Limb (tissue), 2 donors: Measurements from ENCODE around the gene TUSC7.

Experiments
- DNase-seq, 2 donors: peaks; one replicate each; pipeline ENCODE4 v3.0.0-alpha.2; 2016; ENCODE audit errors: extremely low spot score in 2 of 2

The TUSC7 gene

DNA sequence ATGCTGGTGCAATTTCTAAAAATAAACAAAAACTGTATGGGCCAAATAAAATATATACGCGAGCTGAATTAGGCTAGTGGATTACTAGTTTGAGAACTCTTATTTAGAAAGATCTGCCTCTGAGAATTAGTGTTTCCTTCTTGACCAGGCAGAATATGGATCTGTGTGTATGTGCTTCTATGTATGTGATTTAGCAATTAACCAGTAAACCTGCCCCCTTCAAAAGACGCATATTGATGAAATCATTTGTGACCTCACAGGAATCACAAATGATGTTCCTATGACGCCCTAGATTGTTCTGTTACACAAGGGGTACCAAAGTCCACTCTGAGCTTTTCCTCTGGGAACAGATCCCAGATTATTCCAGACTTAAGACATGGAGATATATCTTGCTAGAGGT is at the start of gene TUSC7:
TSS of gene TUSC7 (plus strand) at position 301 of the 400 bp plus-strand sequence.
- DNase-seq: no peak

DNA sequence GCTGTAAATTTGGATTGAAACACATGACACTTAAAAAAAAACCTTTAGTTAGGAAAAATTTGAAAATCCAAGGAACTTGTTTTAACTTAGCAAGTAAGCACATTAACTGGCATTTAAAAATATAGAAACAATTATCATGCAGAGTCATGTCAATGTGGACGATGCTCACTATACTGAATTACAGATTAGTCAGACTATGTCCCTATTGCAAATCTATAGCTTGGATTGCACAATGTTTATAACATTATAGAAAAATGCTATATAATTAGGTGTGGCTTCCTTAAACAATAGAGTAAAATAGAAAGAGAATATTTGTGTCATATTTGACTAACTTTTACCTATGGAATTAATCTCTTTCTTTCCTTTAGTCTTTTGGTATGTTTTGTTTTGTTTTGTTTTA is 48.4 kb upstream of the TUSC7 start:
- DNase-seq: no peak

DNA sequence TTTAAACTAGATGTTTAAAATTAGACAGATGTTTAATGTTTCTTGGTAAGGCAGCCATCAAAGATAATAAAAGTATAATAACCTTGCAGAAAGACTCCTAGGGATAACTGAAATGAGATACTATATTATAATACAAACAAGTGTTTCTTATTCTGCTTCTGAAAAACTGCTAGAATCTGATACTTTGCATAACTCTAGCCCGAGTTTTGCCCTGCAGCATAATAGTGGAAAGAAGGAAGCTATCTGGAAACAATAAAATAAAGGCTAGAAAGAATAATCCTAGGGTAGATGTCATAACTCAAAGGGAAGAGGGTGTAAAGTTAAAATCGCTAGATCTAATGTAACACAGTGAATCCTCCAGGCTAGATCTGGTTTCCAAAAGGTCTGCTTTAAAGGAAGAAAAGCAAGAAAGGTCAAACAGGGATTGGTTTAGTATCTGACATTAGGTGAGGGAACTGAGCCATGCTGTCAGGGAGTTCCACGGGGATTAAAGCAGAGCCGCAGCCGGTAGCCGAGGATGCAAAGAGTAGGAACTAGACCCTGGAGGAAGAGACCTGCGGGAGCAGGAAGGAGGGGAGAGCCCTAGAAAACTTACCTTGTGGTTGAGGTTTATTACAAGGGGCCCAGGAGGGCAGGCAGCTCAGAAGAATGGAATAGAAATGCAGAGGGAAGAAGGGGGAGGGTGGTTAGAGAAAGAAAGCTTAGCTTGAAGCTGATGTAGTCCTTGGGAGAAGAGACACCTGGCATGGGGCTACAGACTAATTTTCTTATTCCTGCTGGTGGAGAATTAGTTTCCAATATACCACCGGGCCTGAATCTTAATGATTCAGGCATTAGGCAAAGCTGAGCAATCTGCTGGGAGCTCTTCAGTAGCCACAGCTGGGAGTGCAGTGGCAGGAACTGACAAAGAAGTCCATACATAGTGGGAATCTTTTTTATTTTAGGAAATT is 46.1 kb upstream of the TUSC7 start:
- DNase-seq: no peak

DNA sequence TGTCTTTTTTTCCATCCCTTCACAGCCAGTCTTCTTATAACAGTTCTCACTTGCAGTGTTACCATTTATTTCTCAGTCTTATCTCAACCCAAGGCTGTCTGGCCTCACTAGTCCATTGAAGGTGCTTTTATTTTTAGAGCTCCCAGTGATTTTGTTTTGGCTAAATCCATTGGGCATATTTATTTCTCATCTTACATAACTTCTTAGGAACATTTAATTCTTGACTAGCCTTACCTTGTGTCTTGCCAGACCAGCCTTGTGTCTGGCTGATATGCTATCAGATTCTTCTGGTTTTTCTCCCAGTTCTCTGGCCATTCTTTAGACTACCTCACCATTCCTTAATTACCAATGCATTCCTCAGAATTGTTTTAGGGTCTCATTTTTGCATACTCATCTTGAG is 42.3 kb upstream of the TUSC7 start:
- DNase-seq: no peak

DNA sequence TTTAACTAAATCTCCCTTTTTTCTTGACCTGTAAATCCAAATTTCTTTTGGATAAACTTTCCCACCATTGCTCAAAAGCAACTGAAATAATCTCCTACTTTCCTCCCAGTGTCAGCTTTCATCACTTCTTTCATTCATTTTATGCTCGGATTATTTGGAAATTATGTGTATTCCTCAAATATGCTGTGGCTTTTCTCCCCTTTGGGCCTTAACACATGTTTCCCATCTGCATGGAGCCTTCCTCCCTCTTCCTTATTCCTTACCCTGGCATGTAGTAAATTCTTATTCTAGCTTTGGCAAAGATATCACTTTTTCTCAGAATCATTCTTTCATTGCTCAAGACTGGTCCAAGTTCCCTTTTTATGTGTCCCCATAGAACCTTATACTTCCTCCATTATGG is 41.8 kb upstream of the TUSC7 start:
- no peak for DNase-seq

DNA sequence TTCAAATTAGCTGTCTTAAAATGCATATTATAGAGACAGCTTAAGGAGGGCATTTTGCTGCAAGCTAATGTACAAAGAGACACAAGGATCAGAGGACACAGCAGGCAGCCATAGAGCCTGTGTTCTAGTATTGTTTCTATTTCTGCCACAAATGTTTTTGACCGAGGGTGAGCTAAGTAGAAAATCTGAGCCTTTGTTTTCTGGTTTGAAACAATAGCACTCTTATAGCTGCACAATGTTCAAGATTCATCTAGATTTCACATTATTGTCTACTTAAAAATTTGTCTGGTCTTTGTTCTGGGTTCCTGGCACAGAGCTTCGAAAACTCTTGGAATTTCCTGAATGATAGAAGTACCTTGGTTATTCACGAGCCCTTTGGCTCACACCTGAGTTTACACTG is 40.0 kb upstream of the TUSC7 start:
- DNase-seq: no peak

DNA sequence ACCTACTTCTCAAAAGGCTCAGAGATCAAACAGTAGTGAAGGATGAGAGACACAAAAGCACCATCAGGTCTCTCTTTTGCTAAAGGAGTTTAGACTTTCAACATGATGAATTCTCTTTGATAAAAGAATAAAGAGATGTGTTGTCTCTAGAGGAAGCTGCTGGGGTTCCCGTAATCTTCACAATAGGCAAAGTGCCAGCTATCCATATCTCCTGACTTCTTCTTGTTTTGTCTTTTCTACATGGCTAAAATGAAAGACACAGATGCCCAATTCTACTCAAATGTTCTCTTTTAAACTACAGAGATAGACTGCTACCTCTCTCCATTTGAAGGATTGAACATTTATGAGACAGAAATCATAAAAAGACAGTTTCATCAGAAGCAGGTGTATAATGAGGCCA is 38.4 kb upstream of the TUSC7 start:
- DNase-seq: no peak

DNA sequence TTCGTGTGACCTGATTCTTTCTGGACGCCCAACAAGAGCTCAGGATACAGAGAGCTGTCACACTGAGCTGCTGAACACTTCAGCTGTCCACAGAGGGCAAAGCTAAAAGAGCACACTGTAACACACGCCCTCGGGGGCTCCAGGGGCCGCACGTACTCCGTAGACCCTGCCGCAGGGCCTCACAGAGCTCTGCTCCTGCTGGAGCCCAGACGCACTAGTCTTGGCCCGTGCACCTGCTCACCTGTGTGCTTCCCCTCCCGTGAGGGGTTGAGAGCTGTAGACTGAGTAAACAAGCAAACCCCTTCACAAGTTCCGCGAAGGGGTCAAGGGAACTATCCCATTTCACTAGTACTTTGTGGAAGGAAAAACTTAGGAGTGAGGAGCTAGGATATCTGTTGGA is 30.7 kb upstream of the TUSC7 start:
- DNase-seq: no peak

DNA sequence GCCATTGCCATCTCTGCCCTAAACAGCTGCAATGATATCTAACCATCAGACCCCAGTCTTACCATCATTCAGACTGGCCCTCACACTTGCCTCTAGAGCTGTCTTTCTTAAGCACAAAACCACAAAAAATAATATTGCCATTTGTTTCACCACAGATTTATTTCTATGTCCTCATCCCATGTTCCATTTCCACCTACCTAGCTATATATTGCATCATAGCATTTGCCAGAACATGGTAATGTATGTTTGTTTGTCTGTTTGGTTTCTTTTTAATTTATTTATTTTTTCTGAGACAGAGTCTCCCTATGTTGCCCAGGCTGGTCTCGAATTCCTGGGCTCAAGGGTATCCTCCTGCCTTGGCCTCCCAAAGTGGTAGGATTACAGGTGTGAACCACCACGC is 18.5 kb upstream of the TUSC7 start:
- DNase-seq: no peak

DNA sequence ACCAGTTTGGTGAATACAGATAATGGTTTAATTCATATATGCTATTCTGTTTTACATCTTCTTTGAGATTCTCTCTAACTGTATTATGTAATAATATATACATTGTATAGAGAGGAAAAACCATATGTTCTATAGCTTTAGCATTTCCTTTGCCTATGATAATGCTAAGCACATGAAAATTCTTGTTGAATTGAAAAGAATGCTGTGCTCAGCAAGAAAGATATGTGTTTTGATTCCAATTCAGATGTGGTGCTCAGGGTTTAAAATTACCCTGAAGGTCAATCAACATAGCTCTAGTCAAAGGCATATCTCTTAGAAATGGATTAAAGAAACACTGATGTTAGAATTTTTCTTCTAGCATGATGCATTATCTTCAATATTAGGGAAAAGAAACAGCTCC is 8.5 kb upstream of the TUSC7 start:
- DNase-seq: no peak

DNA sequence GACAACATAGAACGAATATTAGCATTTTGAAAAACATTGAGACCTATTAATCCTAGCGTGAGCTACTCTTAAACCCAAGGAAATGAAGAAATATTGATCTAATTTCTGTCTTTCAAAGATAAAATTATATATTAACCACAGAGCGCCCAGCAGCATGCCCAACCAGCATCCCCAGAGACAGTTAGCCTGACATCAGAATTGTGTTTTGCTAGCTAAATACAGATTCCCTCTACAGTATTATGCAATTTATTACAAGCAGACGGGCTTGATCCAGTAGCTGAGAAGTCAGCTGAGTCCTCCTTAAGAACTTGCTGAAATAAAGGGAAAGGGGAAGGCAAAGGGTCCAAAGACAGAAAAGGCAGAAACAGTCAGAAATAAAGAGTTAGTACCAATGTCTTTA is 7.2 kb upstream of the TUSC7 start:
- no peak for DNase-seq

DNA sequence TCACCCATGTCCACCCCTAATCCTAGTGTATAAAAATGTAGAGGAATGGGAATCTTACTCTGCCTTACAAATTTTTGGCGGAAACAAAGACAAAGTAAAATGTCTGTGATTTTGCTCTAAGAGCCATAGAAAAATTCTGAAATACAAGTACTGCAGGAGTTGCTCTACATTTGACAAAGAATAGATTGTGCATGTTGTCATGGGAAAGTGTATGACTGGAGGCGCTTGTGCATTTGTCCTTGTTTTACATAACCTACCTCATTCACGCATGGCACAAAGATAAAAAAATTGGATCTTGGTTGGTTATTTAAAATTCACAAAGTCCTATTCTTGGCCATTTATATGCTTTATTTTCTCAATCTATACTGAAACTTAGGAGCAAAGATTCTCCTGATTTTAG is 2.0 kb upstream of the TUSC7 start:
- no peak for DNase-seq

DNA sequence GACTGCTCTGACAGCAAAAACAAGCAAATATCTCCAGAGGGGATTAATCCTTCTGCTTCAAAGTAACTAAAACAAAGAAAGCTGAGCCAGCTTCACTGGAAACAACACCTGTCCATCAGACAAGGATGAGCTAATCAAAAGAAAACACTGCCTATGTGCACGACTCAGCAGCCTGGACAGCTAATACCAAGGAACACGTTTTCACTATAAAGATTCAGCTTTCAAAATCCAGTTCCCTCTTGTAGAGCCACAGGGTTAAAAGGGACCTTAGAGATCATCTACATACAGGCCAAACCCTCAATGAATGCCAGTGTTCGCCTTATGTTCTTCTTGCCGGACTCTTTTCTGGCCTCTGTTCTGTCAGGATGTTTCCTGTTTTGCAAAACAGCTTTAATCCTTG is 6.9 kb downstream of the TUSC7 start:
- no peak for DNase-seq

DNA sequence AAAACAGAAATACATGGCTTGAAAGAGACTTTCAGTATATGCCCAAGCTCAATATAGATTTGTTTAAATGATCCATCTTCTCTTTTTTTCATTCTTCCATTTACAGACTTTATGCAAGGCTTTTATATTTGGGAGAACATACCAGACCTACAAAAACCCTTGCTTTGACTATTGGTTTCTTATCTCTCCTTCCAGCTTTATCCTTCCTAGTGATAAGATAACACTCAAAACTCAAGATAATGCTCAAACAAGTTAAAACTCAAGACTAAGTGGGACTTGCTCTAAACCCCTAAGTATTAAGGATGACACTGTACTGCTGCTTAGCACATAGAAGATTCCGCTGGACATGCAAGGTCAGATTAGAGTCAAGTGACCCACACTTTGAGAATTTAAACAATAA is 8.0 kb downstream of the TUSC7 start:
- DNase-seq: no peak

DNA sequence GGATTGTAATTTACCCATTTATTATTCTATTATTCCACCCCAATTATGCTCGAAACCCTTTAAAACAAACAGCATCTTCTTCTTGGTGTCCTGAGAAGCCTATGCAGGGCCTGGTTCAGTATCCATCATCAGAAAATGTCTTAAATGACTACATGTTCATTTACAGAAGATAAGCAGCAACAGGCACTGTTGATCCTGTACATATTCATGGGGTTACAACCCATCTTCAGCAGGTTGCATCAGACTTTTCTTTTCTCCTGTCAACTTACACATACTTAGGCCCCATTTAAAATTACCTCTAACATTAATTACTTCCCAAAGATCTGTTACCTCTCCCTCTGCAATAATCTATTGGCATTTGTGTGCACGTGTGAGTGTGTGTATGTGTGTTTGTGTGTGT is 18.9 kb downstream of the TUSC7 start:
- no peak for DNase-seq

DNA sequence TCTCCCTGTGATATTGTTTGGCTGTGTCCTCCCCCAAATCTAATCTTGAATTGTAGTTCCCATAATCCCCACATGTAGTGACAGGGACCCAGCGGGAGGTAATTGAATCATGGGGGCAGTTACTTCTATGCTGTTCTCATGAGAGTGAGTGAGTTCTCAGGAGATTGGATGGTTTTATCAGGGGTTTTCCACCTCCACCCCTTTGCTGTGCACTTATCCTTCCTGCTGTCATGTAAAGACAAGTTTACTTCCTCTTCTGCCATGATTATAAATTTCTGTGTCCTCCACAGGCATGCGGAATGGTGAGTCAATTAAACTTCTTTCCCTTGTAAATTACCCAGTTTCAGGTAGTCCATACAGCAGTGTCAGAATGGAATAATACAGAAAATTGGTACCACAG is 24.7 kb downstream of the TUSC7 start:
- no peak for DNase-seq

DNA sequence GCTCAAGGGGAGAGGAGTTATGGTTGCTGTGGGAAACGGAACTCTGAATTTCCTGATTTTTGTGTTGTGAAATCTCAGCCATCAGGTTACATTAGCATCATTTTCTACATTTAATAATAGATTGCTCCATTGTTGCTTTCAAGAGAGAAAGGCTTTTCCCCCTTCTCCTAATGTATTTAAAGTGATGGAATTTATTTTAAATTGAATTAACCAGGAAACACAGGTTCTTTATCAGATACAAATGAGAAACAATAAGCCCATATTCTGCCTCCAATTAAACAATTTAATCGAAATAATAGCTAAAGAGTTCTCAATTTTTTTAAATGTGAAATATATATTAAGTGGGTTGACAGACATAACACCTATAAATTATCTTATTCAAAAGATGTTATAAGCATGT is 30.1 kb downstream of the TUSC7 start:
- no peak for DNase-seq

DNA sequence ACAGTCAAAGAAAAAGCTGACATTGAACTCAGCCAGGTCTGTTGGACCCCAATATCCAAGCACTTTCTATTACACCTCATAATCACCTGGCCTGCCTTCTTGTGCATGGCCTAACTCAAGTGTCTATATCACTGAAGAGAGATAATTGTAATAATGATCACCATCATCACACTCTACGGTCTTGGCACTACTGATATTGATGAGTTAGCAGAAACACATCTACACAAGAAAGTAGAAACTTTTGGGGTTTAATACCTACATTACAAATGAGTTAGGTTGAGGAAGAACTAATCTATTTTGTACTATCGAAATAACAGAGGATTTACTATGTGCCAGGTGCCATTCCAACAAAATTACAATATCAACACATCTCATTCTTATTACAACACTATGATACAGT is 30.7 kb downstream of the TUSC7 start:
- DNase-seq: no peak

DNA sequence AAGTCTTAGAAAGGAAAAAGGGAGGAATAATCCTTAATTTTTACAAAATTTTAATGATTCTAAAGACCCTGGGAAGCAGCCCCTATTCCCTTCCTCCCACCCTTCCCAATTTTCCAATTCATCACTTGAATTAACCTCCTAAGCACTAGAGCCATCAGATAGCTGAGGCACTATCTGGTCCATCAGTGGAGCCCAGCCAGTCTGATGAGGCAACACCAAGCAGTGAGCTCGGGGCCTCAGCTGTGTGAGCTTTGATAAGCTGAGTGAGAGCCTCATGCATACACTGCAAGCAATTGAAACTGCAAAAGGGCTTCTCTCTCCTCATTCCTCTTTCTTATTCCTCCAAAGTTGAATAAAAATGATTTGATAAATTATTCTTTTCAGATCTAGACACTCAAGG is 31.9 kb downstream of the TUSC7 start:
- DNase-seq: no peak

DNA sequence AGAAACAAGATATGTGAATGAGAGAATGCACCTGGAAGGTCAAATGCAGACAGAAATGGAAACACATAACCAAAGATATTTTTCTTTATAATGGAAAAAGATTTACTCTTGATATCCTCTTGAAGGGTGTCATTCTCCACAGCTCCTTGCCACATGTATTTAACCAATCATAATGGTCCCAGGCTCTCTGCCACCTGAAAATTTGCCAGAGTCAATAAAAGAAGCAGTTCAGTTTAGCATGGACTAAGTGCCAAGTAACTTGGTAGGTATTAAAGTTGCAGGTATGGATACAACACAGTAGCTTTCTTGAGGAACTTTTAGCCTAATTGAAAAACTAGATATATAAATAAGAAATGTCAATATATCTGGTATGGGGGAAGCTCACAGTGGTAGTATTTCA is 33.5 kb downstream of the TUSC7 start:
- DNase-seq: no peak

DNA sequence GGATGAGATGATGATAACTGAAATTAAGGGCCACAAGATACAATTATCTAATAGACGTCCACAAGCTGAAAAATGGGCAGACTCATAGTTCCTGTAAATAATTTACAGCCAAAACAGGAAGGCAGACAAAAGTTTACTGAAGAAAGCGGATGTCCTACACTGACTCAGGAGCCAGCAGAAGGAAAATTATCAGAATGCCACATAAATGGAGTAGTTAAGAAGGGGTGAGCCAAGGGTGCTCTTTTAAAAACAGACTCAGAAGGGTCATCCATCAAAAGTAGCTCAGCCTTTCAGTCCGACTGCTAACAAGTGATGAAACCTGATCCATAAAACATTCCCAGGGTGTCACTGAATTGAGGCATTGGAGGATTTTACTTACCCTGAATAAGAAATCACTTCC is 39.8 kb downstream of the TUSC7 start:
- no peak for DNase-seq

DNA sequence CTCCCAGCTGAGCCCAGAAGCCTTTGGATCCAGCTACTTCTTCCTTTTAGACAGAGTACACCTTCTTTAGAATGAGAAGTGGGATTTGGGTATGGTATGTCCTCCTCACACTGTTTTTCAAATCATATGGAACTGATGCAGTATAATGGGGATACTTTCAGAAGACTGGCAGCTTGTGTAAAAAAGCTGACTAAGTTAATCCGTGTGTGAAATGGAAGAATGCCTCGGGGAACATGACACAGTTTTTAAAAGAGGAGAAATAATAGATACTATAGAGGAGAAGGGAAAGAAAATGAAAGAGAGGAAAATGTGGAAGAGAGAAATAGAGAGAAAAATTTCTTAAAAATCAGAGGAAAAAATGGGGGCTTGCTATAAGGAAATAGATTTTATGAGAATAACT is 47.7 kb downstream of the TUSC7 start:
- DNase-seq: no peak

DNA sequence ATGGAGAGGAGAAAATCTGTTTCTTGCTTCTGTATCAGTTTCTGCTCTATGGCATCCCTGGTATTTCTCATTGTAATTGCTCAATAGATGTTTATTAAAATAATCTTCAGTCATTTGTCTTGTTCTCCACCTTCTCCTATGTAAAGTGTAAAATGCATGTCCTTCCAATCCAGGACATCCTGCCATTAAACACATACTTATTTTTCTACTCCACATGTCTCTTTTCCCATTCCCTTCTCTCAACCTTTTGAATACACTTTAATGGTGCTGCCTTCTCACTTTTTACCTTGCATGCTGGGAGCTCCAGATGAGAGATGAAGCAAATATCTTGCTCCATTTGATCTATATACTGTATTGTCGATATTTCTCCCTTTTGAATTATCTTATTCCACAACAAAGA is 49.7 kb downstream of the TUSC7 start:
- no peak for DNase-seq
